OCI-LY7 (cell line): ENCODE measurements around the gene ERP44. TPM values are rescaled to one million over a fixed set of nuclear protein-coding genes. Genes with fewer than 3 reads are reported as not detected.

ENCODE experiments used
- BruUV-seq: library from RNA; stranded (reverse); fragments of 400-500 nt; replicated peaks from 2 replicates; lab custom pipeline; 2021; lab: Mats Ljungman, UMichigan
- CTCF ChIA-PET: fragments of 300-600 bp; sonication (Branson Sonifier 250); formaldehyde crosslinking; loops from one replicate; lab custom pipeline; 2022; ENCODE audit warnings: antibody characterized with exemption; ENCODE audit not compliant: unreplicated experiment; lab: Charles Lee
- POLR2A ChIA-PET: fragments of 300-600 bp; sonication (Branson Sonifier 250); formaldehyde crosslinking; loops from one replicate; lab custom pipeline; 2022; ENCODE audit warnings: antibody characterized with exemption; lab: Charles Lee
- DNase-seq: peaks from one replicate; pipeline ENCODE4 v3.0.0-alpha.2; 2015; ENCODE audit warnings: low spot score
- H2AFZ ChIP-seq: fragments of 200-600 bp; sonication (generic), shearing (Covaris generic); 2 replicates; pipeline ENCODE4 v1.6.1; 2014; ENCODE audit warnings: mild to moderate bottlenecking, antibody characterized with exemption, low read length, moderate library complexity
- H3K27ac ChIP-seq: fragments of 200-600 bp; sonication (generic); 2 replicates; pipeline ENCODE4 v1.5.1; 2014; ENCODE audit warnings: mixed run types, low read depth, mild to moderate bottlenecking, moderate library complexity, low read length, inconsistent platforms; ENCODE audit not compliant: poor library complexity, severe bottlenecking
- H3K36me3 ChIP-seq: fragments of 200-600 bp; sonication (generic); 2 replicates; pipeline ENCODE4 v1.6.1; 2014; ENCODE audit warnings: mild to moderate bottlenecking, antibody characterized with exemption, low read length, moderate library complexity, mixed read lengths; ENCODE audit not compliant: insufficient read depth
- H3K4me1 ChIP-seq: fragments of 200-600 bp; sonication (generic); 2 replicates; pipeline ENCODE4 v1.5.1; 2014; ENCODE audit warnings: mild to moderate bottlenecking, low read length; ENCODE audit not compliant: insufficient read depth, poor library complexity, severe bottlenecking
- H3K4me2 ChIP-seq: fragments of 200-600 bp; sonication (generic); 2 replicates; pipeline ENCODE4 v1.6.1; 2014; ENCODE audit warnings: mild to moderate bottlenecking, low read length
- H3K4me3 ChIP-seq: fragments of 200-600 bp; sonication (generic); 2 replicates; pipeline ENCODE4 v1.5.1; 2014; ENCODE audit warnings: mild to moderate bottlenecking, low read depth, low read length; ENCODE audit not compliant: poor library complexity, severe bottlenecking
- H3K79me2 ChIP-seq: fragments of 200-600 bp; sonication (generic); 2 replicates; pipeline ENCODE4 v1.6.1; 2016; ENCODE audit warnings: low read depth, mild to moderate bottlenecking, low read length, moderate library complexity, mixed read lengths; ENCODE audit not compliant: insufficient read depth
- H3K9me2 ChIP-seq: fragments of 200-600 bp; sonication (generic); 2 replicates; pipeline ENCODE4 v1.6.1; 2016; ENCODE audit warnings: mild to moderate bottlenecking, low read length, mixed read lengths; ENCODE audit not compliant: insufficient read depth
- H3K9me3 ChIP-seq: fragments of 200-600 bp; sonication (generic); 2 replicates; pipeline ENCODE4 v1.6.1; 2014; ENCODE audit warnings: mild to moderate bottlenecking, mixed run types, low read length, mixed read lengths
- H4K20me1 ChIP-seq: fragments of 200-600 bp; sonication (generic); 2 replicates; pipeline ENCODE4 v1.6.1; 2014; ENCODE audit warnings: mild to moderate bottlenecking, antibody characterized with exemption, low read length, moderate library complexity, mixed read lengths; ENCODE audit not compliant: insufficient read depth
- CTCF ChIP-seq: fragments of 200-600 bp; sonication (generic); conservative IDR thresholded peaks from 2 replicates; pipeline ENCODE4 v1.5.1; 2014; ENCODE audit warnings: mild to moderate bottlenecking, antibody characterized with exemption, low read length, moderate library complexity, mixed read lengths
- EZH2phosphoT487 ChIP-seq: fragments of 200-600 bp; sonication (generic); IDR thresholded peaks from 2 replicates; pipeline ENCODE4 v1.6.1; 2018; ENCODE audit warnings: low read depth, borderline replicate concordance, mild to moderate bottlenecking, mixed run types, antibody characterized with exemption, low read length, moderate library complexity, mixed read lengths
- intact Hi-C: fragments of 100-400 bp; cut with micrococcal nuclease; formaldehyde crosslinking; loops from one replicate; pipeline ENCODE4 v1.10.0; 2022; ENCODE audit not compliant: unreplicated experiment
- total RNA-seq, 2 experiments: library from RNA; depleted of rRNA in 1 of 2; stranded (reverse); fragments of >200 nt in 1 of 2; shearing (Covaris generic) in 1 of 2; gene quantifications; 2 replicates each; pipeline ENCODE4 v1.2.3, GENCODE V29; 2014 to 2022

Gene ERP44
- total RNA-seq, 2 experiments from 2014 or later = 19.3 to 28.1 TPM

GRCh38 chr9:100074989-100075388 is 23.8 kb downstream of the ERP44 start:
- no TSS peak for BruUV-seq
- ChIA-PET POLR2A (interaction anchor here (1.8 kb wide), 1 partner anchor 12 kb away, joined by 8 read pairs; no protein-coding TSS in a partner anchor), CTCF (interaction anchor here (1.1 kb wide), 1 partner anchor 9 kb away, joined by 3 read pairs; no protein-coding TSS in a partner anchor)
- Histone ChIP-seq H3K27ac (no peak overlapping the region), H3K4me2 (no peak overlapping the region), H3K4me1 (peaks cover 40% of the 10 kb centered on the region), H3K9me3 (peaks cover 20% of the 10 kb centered on the region; the same call in 1 of the 2 replicates), H2AFZ (no peak overlapping the region), H3K36me3 (peaks cover 67% of the 10 kb centered on the region), H4K20me1 (no peaks in the 10 kb centered on the region), H3K4me3 (no peak overlapping the region), H3K79me2 (peaks cover 95% of the 10 kb centered on the region), H3K9me2 (no peaks in the 10 kb centered on the region)
- TF ChIP-seq EZH2phosphoT487 = no peak
- no peak for TF ChIP-seq CTCF
- DNase-seq = no peak
- intact Hi-C loops = no loop called here

GRCh38 chr9:100074093-100074492 is 24.7 kb downstream of the ERP44 start:
- POLR2A ChIA-PET = interaction anchor here (1.6 kb wide), 1 partner anchor 10 kb away, joined by 6 read pairs; no protein-coding TSS in a partner anchor
- H4K20me1 ChIP-seq = no peaks in the 10 kb centered on the region

More at GRCh38 chr9:100074093-100074492, 24.7 kb downstream of the ERP44 start:
- Histone ChIP-seq H3K9me2 (no peaks in the 10 kb centered on the region), H3K9me3 (peaks cover 25% of the 10 kb centered on the region; the same call in 1 of the 2 replicates), H2AFZ (no peak overlapping the region), H3K79me2 (peaks cover 94% of the 10 kb centered on the region), H3K4me3 (no peak overlapping the region), H3K4me1 (peaks cover 31% of the 10 kb centered on the region), H3K4me2 (no peak overlapping the region), H3K36me3 (peaks cover 72% of the 10 kb centered on the region), H3K27ac (no peak overlapping the region)
- TF ChIP-seq EZH2phosphoT487 (no peak), CTCF (no peak)
- no TSS peak for BruUV-seq
- CTCF ChIA-PET = interaction anchor here (1.1 kb wide), 1 partner anchor 8 kb away, joined by 3 read pairs; no protein-coding TSS in a partner anchor
- intact Hi-C loops = no loop called here
- DNase-seq = no peak
